SK-N-SH (cell line): Measurements from ENCODE around the gene KIF16B. TPM values are rescaled to one million over a fixed set of nuclear protein-coding genes. Genes with fewer than 3 reads are reported as not detected.

Experiments used
- CTCF ChIA-PET: fragments of 300-600, 350-600 bp; formaldehyde crosslinking; extraction: SDS; loops from one replicate; lab custom pipeline; 2021; lab: Yijun Ruan, JAX
- POLR2A ChIA-PET: fragments of 350-600 bp; sonication (Branson Sonifier 250); formaldehyde crosslinking; extraction: SDS; loops from one replicate; lab custom pipeline; 2020; ENCODE audit warnings: antibody characterized with exemption, inconsistent platforms; lab: Yijun Ruan, JAX
- DNase-seq: peaks from one replicate; pipeline ENCODE4 v3.0.0; 2012
- H2AFZ ChIP-seq: fragments of 200-600 bp; sonication (generic); 2 replicates; pipeline ENCODE4 v1.8.1; 2016; ENCODE audit warnings: antibody characterized with exemption, mild to moderate bottlenecking, low read depth
- H3F3A ChIP-seq: fragments of 200-600 bp; sonication (generic); replicated peaks from 2 replicates; pipeline ENCODE3; 2016; ENCODE audit warnings: antibody characterized with exemption, mild to moderate bottlenecking; ENCODE audit not compliant: insufficient read depth
- H3K27ac ChIP-seq, 2 experiments: fragments of 200-500 bp in 1 of 2; fragments of 200-600 bp in 1 of 2; sonication (Bioruptor generic) in 1 of 2; sonication (generic), shearing (Covaris generic) in 1 of 2; 2 replicates each; pipeline versions ENCODE4 v1.5.1 to v1.6.1; 2014 to 2016; ENCODE audit warnings: low read depth in 2 of 2, inconsistent platforms in 1 of 2, low read length in 1 of 2, mild to moderate bottlenecking in 1 of 2, mixed read lengths in 1 of 2
- H3K27me3 ChIP-seq: fragments of 200-600 bp; sonication (generic), shearing (Covaris generic); 2 replicates; pipeline ENCODE4 v1.6.1; 2016; ENCODE audit warnings: mixed run types; ENCODE audit not compliant: insufficient read depth
- H3K36me3 ChIP-seq, 2 experiments: fragments of 200-500 bp in 1 of 2; fragments of 200-600 bp in 1 of 2; sonication (Bioruptor generic) in 1 of 2; sonication (generic) in 1 of 2; replicated peaks in 1 of 2; 2 replicates each; pipeline versions ENCODE3 to v1.5.1; 2014 to 2016; ENCODE audit warnings: low read length in 1 of 2, mild to moderate bottlenecking in 1 of 2; ENCODE audit not compliant: insufficient read depth in 2 of 2, control insufficient read depth in 1 of 2
- H3K4me1 ChIP-seq, 2 experiments: fragments of 200-500 bp in 1 of 2; fragments of 200-600 bp in 1 of 2; sonication (Bioruptor generic) in 1 of 2; sonication (generic), shearing (Covaris generic) in 1 of 2; 2 replicates each; pipeline versions ENCODE4 v1.5.1 to v1.6.1; 2014 to 2016; ENCODE audit warnings: low read depth in 1 of 2, low read length in 1 of 2, mixed run types in 1 of 2; ENCODE audit not compliant: insufficient read depth in 2 of 2, control insufficient read depth in 1 of 2
- H3K4me2 ChIP-seq: fragments of 200-600 bp; sonication (generic), shearing (Covaris generic); 2 replicates; pipeline ENCODE4 v1.6.1; 2017; ENCODE audit warnings: mixed run types
- H3K4me3 ChIP-seq, 2 experiments: fragments of 200-500 bp in 1 of 2; fragments of 200-600 bp in 1 of 2; sonication (Bioruptor generic) in 1 of 2; sonication (generic), shearing (Covaris generic) in 1 of 2; 2 replicates each; pipeline versions ENCODE4 v1.5.1 to v1.8.1; 2014 to 2016; ENCODE audit warnings: low read depth in 2 of 2, inconsistent platforms in 1 of 2, low read length in 1 of 2, mild to moderate bottlenecking in 1 of 2, mixed read lengths in 1 of 2, moderate library complexity in 1 of 2
- H3K79me2 ChIP-seq: fragments of 200-600 bp; sonication (generic); 2 replicates; pipeline ENCODE4 v1.8.1; 2017; ENCODE audit warnings: mild to moderate bottlenecking; ENCODE audit not compliant: insufficient read depth
- H3K9ac ChIP-seq: fragments of 200-600 bp; sonication (generic); 2 replicates; pipeline ENCODE4 v1.6.1; 2017; ENCODE audit warnings: mixed run types
- H3K9me2 ChIP-seq: fragments of 200-600 bp; sonication (generic); 2 replicates; pipeline ENCODE4 v1.6.1; 2017; ENCODE audit warnings: mixed run types
- H3K9me3 ChIP-seq: fragments of 200-600 bp; sonication (generic); 2 replicates; pipeline ENCODE4 v1.6.1; 2017; ENCODE audit warnings: mixed run types, mild to moderate bottlenecking, moderate library complexity
- H4K20me1 ChIP-seq: fragments of 200-600 bp; sonication (generic); 2 replicates; pipeline ENCODE4 v1.6.1; 2017; ENCODE audit warnings: mild to moderate bottlenecking, mixed run types; ENCODE audit not compliant: insufficient read depth
- CTCF ChIP-seq: fragments of 200-600 bp; sonication (generic); IDR thresholded peaks from 2 replicates; pipeline ENCODE4 v1.6.1; 2017; ENCODE audit warnings: antibody characterized with exemption, mild to moderate bottlenecking, moderate library complexity
- ELF1 ChIP-seq: IDR thresholded peaks from 2 replicates; pipeline ENCODE4 v1.4.0; 2012
- EZH2phosphoT487 ChIP-seq: fragments of 200-600 bp; sonication (generic); IDR thresholded peaks from 2 replicates; pipeline ENCODE4 v1.6.1; 2017; ENCODE audit warnings: low read depth, mixed run types, mild to moderate bottlenecking, antibody characterized with exemption, moderate library complexity, borderline replicate concordance
- FOSL2 ChIP-seq: IDR thresholded peaks from 2 replicates; pipeline ENCODE4 v1.4.0; 2012; ENCODE audit warnings: low read depth, mild to moderate bottlenecking, moderate library complexity, borderline replicate concordance
- GATA2 ChIP-seq: sonication (generic); formaldehyde crosslinking; IDR thresholded peaks from 2 replicates; pipeline ENCODE4 v1.5.0; 2020; ENCODE audit warnings: mild to moderate bottlenecking, missing genetic modification reagents
- IRF3 ChIP-seq: fragments of 150-350 bp; IDR thresholded peaks from 2 replicates; pipeline ENCODE4 v1.6.1; 2016; ENCODE audit warnings: mild to moderate bottlenecking, low read depth, low read length
- MEF2A ChIP-seq: IDR thresholded peaks from 2 replicates; pipeline ENCODE4 v1.4.0; 2012; ENCODE audit warnings: low read depth, borderline replicate concordance
- NFIC ChIP-seq: IDR thresholded peaks from 2 replicates; pipeline ENCODE4 v1.4.0; 2012; ENCODE audit warnings: borderline replicate concordance
- PBX3 ChIP-seq: IDR thresholded peaks from 2 replicates; pipeline ENCODE4; 2012
- RCOR1 ChIP-seq: fragments of 150-350 bp; IDR thresholded peaks from 2 replicates; pipeline ENCODE4 v1.6.1; 2017; ENCODE audit warnings: antibody characterized with exemption, low read length
- REST ChIP-seq: IDR thresholded peaks from 2 replicates; pipeline ENCODE4 v1.6.1; 2012; ENCODE audit warnings: mild to moderate bottlenecking, low read depth, low read length, moderate library complexity
- RXRA ChIP-seq: IDR thresholded peaks from 2 replicates; pipeline ENCODE4 v1.4.0; 2012; ENCODE audit warnings: low read depth, mild to moderate bottlenecking, borderline replicate concordance
- SIN3A ChIP-seq: IDR thresholded peaks from 2 replicates; pipeline ENCODE4 v1.6.1; 2012; ENCODE audit warnings: low read depth, mild to moderate bottlenecking, low read length, moderate library complexity, borderline replicate concordance
- SMC3 ChIP-seq: IDR thresholded peaks from 2 replicates; pipeline ENCODE4 v1.6.1; 2012; ENCODE audit warnings: low read depth, low read length, improper control_type of control experiment
- TAF1 ChIP-seq: IDR thresholded peaks from 2 replicates; pipeline ENCODE4 v1.6.1; 2012; ENCODE audit warnings: low read depth, mild to moderate bottlenecking, low read length, moderate library complexity, borderline replicate concordance
- TCF12 ChIP-seq: IDR thresholded peaks from 2 replicates; pipeline ENCODE4 v1.4.0; 2012
- USF1 ChIP-seq: IDR thresholded peaks from 2 replicates; pipeline ENCODE4 v1.4.0; 2012; ENCODE audit warnings: low read depth, borderline replicate concordance
- YY1 ChIP-seq: IDR thresholded peaks from 2 replicates; pipeline ENCODE4 v1.4.0; 2012; ENCODE audit warnings: low read depth, mild to moderate bottlenecking
- WGBS: methylation state at CpG from one replicate; pipeline ENCODE4 v1.1.6; 2017; ENCODE audit warnings: low lambda C conversion rate; 5-methylcytosine and 5-hydroxymethylcytosine counted together
- polyA plus RNA-seq, 3 experiments: library from polyadenylated mRNA; depleted of rRNA; stranded (reverse); fragments of >200 nt; gene quantifications; 2 replicates each; pipeline ENCODE4 v1.2.3, GENCODE V29; 2012

The KIF16B gene
- polyA plus RNA-seq, 1 of the 3 experiments (the other 2 are of a cell fraction), result 3.3 TPM

- Histone ChIP-seq H3K4me2 (no peak overlapping the region), H3K4me3 (no peak overlapping the region), H3K9me2 (no peaks in the 10 kb centered on the region), H3K9ac (no peak overlapping the region), H3K4me1 (peaks cover 0 to 3% of the 10 kb centered on the region in 2 experiments; a peak in 1 of 4 replicates), H4K20me1 (no peaks in the 10 kb centered on the region), H3K27ac (no peak overlapping the region), H3K27me3 (no peaks in the 10 kb centered on the region), H3K79me2 (no peaks in the 10 kb centered on the region), H3K9me3 (no peaks in the 10 kb centered on the region), H3F3A (no peaks in the 10 kb centered on the region), H2AFZ (no peak overlapping the region), H3K36me3 (peaks cover 0 to 8% of the 10 kb centered on the region in 2 experiments)
- ChIA-PET CTCF (no interaction called here), POLR2A (no interaction called here)
- TF ChIP-seq TCF12 (no peak), IRF3 (no peak), EZH2phosphoT487 (no peak), RXRA (no peak), USF1 (no peak), TAF1 (no peak), GATA2 (CRISPR knock-in tag) (no peak), SIN3A (no peak)
- DNase-seq, result no peak
Measured at GRCh38 chr20:16399801-16400200, 173.4 kb downstream of the KIF16B start.

GRCh38 chr20:16397086-16397485, 176.2 kb downstream of the KIF16B start:
- ChIA-PET CTCF (no interaction called here), POLR2A (no interaction called here)
- no peak overlapping the region for H2AFZ ChIP-seq
- H3K27me3 ChIP-seq, result no peaks in the 10 kb centered on the region
- peaks cover 0 to 3% of the 10 kb centered on the region in 2 experiments; a peak in 1 of 4 replicates for H3K4me1 ChIP-seq
- H3K9me2 ChIP-seq, result no peaks in the 10 kb centered on the region
- no peaks in the 10 kb centered on the region for H4K20me1 ChIP-seq
- no peak overlapping the region for H3K4me2 ChIP-seq
- H3K79me2 ChIP-seq, result no peaks in the 10 kb centered on the region
- H3K27ac ChIP-seq, result no peak overlapping the region
- 92% methylated on average over 4 of the region's 4 CpGs for WGBS
- H3K36me3 ChIP-seq, result peaks cover 0 to 2% of the 10 kb centered on the region in 2 experiments
- no peak overlapping the region for H3K4me3 ChIP-seq
- H3F3A ChIP-seq, result no peaks in the 10 kb centered on the region
- H3K9me3 ChIP-seq, result no peaks in the 10 kb centered on the region
- H3K9ac ChIP-seq, result no peak overlapping the region
- DNase-seq, result no peak
- TF ChIP-seq SIN3A (no peak), RCOR1 (no peak), YY1 (no peak), PBX3 (no peak), IRF3 (no peak), GATA2 (CRISPR knock-in tag) (no peak), FOSL2 (no peak), ELF1 (no peak), EZH2phosphoT487 (no peak), REST (no peak), NFIC (no peak), MEF2A (no peak), SMC3 (no peak), CTCF (no peak)
